HG02943 (cell line): Measurements from ENCODE around the gene SLC9A1.

Source experiments
- ATAC-seq: cut with Tn5 transposase; IDR thresholded peaks from one replicate; pipeline ENCODE4 v1.9.1; 2021; ENCODE audit warnings: mild to moderate bottlenecking, low read depth, moderate library complexity; ENCODE audit not compliant: unreplicated experiment

SLC9A1 gene

DNA sequence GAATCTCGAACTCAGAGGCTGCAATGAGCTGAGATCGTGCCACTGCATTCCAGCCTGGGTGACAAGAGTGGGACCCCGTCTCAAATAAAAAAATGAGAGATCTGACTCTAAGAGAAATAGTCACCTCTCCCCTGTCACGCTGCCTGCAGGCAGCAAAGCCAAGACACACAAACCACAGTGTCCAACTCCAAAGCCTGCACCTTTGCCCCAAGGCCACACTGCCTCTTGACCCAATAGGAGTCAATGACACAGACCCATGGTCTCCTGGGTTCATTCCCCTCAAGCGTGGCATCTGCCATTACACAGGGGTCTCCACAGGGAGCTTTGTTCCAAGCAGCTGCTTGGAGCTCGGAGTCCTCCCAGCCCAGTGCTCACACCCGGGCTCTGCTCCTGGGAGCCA lies 46.3 kb downstream of the SLC9A1 start:
- ATAC-seq: no peak

DNA sequence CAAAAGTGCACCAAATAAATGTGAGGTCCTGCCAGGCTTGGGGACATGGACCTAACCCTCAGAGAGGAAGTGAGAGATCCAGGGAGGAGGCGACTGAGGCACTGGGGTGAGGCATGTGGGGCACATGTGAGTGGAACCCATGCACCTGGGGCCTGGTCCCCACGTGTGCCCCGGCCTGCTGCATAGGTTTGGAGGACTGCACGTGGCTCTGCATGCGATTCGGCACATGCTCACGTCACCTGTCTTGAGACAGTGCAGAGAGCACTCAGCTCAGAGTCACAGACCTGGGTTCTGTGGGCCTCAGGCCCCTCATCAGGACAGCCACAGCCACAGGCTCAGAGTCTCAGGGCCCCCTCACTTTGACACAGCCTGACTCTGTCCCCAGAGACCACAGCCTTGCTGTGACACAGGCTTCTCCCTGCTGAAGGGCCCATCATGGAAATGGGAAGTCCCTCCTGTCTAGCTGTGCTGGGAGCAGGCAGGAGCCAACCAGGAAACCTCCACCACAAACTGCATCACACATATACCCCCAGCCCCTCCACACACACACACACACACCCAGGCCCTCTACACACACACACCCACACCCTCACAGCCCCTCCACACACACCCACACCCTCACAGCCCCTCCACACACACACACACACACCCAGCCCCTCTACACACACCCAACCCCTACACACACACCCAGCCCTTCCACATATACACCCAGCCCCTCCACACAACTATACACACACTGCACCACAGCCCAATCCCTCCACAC lies 48.2 kb downstream of the SLC9A1 start:
- ATAC-seq: no peak

- no peak for ATAC-seq
These were observed 49.9 kb downstream of the SLC9A1 start for GRCh38 chr1:27105018-27105417.

- no peak for ATAC-seq
These were observed 51.4 kb downstream of the SLC9A1 start for GRCh38 chr1:27103498-27103897.

DNA sequence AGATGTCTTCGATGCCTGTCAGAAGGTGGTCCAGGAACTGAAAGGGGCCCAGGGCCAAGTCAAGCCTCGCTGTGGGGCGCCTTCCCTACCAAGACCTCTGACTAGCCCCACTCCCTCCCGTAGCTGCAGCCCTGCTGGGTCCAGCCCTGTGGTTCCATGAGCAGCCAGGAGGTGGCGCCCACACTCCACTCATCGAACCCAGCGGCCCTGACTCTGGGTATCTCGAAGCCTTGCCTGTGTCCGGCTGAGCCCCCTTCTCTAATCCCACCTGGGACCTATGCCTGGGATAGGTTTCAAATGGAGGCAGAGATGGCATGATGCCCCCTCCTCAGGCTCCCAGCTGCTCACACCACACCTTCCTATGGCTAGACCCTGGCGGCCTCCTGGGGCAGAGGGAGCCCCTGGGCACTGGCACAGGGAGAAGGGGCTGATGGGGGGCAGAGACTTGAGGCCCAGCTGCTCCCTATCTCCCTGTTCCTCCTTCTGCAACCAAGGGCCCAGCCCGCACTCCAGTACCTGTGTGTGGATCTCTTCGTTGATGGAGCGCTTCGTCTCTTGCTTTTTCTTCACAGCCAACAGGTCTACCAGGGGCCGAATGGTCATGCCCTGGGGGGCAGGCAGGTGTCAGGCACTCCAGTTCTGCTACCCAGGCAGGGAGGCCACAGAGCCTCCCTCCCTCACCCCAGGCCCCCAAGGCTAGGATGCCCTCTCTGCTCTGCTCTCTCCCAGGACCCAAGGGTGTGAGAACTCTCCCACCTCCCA lies 52.0 kb downstream of the SLC9A1 start:
- ATAC-seq: no peak

DNA sequence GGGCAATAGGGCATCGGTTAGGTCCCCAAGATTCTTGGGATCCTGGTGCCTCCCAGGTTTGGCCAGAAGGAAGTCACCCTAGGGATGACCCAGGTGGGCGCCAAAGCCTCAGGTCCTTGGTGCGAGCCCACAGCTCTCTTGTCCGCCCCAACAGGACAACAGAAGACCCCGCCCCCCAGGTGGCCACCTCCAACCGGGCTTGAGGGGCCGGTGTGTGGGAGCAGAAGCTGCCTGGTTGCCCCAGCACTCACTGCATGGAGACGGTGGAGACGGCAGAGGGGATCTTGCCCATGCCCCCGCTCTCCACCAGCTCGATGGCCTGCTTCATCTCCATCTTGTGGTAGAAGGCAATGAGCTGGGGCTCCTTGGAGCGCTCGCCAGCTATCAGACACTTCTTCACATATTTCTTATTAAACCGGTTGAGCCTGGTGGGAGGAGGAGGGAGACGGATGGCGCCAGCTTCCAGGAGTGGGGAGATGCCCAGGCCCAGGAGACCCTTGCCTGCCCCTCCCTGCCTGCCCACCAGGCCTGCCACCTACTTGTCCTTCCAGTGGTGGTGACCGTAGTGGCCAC lies 52.7 kb downstream of the SLC9A1 start:
- no peak for ATAC-seq

- no peak for ATAC-seq
These were observed 53.2 kb downstream of the SLC9A1 start for GRCh38 chr1:27101696-27102095.

DNA sequence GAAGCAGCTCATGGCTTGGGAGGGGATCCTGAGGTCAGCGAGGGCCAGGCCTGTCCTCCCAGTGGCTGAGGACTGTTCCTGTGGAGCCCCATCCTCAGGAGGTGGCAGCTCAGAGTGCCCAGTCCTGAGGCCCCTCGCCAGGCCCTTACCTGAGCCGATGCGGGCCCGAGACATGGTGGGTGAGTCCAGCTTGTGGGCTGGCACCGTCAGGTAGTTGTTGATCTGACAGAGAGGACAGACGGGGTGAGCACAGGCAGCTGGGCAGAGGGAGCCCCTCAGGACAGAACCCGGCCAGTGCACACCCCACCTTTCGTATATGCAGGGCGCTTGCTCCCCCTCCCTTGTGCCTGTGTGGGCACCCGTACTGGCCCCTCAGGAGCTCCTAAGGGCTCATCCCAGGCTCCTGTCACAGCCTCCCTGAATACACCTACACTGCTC lies 53.9 kb downstream of the SLC9A1 start:
- no peak for ATAC-seq

DNA sequence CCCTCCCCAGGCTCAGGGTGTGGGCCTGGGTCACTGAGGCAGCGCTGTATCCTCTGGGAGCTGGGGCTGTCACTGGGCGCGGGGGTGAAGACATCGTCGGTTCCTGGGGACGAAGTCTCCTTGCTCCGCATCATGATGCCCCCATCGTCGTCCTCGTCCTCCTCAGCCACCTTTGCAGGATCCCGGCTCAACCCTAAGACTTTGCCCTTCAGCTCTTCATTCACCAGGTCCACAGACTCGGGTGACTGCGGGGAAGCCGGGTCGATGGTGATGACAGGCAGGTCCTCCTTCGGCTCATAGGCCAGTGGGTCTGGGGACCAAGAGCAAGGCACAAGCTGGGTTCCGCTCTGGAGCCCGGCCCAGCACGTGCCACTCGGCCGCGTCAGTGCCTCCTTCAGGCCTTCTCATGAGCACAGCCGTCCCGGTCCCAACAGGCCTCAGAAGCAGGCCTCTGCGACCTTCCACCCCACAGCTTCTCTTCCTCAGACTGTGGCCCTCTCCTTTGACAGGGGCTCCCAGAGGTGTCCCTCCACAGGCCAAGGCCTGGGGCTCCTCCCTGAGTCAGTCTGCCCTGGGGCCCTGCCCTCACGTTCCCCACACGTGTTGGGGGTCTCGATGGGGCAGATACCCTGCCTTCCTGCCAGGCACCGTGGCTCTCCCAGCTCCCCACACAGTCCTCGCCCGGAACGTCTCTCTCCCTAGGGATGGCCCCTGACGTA lies 54.4 kb downstream of the SLC9A1 start:
- no peak for ATAC-seq

GRCh38 chr1:27099587-27100334 lies 55.2 kb downstream of the SLC9A1 start:
- no peak for ATAC-seq

DNA sequence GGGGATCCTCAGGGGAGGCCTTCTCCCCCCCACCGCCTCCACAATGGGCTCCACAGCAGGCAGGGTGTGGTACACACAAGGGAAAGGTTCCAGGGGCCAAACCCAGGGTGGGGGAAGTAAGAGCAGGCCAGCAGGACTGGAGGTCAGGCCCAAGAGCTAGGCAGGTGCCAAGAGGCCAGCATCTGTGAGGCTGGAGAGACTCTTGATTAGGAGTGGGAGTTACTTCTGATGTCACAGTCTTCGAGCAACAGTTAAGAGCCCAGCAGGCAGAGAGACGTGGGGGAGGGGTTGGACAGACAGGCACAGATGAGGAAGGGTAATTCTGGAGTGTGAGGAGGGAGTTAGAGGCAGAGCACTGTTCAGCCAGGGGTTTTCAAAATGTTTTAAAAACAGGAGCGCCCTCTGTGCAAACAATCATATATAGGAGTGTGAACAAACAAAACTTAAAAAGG lies 55.8 kb downstream of the SLC9A1 start:
- ATAC-seq: no peak

GRCh38 chr1:27098431-27099134 lies 56.3 kb downstream of the SLC9A1 start:
- ATAC-seq: no peak

DNA sequence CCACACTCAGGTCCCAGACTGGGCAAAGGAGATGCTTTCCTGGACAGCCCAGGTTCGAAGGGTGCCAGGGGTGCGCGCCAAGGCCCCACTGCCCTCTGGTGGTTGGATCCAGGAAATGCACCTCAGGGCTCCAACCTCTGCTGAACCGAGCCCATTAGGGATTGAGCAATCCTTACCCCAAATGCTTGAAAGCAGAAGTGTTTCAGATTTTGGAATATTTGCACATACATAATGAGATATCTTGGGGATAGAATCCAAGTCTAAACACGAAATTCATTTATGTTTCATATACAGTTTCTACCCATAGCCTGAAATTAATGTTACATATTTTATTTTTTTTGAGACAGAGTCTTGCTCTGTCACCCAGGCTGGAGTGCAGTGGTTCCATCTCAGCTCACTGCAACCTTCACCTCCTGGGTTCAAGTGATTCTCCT lies 57.4 kb downstream of the SLC9A1 start:
- no peak for ATAC-seq

GRCh38 chr1:27095576-27095975 lies 59.3 kb downstream of the SLC9A1 start:
- no peak for ATAC-seq

DNA sequence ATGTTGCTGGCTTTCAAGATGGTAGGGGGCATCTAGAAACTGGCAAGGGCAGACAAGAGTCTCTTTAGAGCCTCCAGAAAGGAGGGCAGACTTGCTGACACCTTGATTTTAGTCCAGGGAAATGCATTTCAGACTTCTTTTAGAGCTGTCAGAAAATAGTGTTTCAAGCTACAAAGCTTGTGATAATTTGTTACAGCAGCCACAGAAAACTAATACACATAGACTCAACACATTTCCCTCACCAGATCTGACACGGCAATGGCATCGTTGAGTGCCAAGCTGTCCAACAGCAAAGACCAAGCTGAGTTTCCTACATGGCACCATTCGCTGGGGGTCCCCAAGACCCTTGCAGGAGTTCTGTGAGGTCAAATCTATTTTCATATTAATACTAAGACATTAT lies 62.0 kb downstream of the SLC9A1 start:
- no peak for ATAC-seq

- no peak for ATAC-seq
These were observed 64.0 kb downstream of the SLC9A1 start for GRCh38 chr1:27090911-27091310.

GRCh38 chr1:27087371-27088220 lies 67.3 kb downstream of the SLC9A1 start:
- no peak for ATAC-seq

DNA sequence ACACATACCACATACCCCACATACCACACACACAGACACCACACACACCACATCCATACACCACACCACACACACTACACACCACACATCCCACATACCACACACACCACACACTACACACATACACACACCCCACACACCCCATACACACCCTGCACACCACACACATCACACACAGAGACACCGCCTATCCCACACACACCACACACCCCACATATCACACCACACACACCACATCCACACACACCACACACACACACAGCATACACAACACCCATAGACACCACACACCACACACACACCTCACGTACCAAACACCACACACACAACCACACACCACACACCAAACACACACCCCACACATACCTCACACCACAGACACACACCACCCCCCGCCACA lies 68.3 kb downstream of the SLC9A1 start:
- ATAC-seq: no peak

DNA sequence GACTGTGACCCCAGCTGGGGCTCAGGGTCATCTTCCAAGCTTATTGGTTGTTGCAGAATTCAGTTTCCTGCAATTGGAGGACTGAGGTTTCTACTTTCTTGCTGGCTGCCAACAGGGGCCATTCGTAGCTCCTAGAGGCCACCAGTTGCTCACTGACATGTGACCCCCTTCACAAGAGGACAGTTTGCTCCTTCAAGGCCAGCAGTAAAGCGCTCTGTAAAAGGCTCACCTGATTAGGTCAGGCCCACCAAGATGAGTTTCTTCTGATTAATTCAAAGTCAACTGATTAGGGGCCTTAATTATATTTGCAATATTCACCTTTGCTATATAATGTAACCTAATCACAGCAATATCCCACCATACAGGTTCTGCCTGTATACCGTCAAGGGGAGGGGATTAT lies 68.9 kb downstream of the SLC9A1 start:
- ATAC-seq: no peak
